ENCODE results near the gene NPTN. TPM values are rescaled to one million over a fixed set of nuclear protein-coding genes. Genes with fewer than 3 reads are reported as not detected.

The NPTN gene
- total RNA-seq, 4 donors from 2014 or later, result 84.3 to 118 (median 106) TPM

DNA sequence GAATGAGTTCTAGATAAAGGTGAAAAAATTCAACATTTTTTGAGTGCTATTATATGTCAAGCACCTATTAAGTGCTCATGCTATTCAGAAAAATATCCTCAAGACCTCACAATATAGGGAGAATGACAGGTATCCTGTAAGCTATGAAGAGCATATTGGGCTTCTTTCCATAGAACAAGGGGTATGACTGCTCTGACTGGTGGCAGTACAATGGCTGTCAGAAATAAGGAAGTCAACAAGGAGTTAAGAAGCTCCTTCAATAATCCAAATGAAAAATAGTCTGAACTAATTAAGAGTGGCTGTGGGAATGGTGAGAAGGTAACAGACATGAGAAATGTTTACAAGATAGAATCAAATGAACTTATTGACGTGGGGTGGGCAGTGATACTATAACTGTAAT is 24.7 kb downstream of the NPTN start:
- WGBS, 2 donors, result 77 to 83% methylated on average over 1 of the region's 1 CpG

GRCh38 chr15:73607843-73608242 is 25.3 kb downstream of the NPTN start:
- TF ChIP-seq, protein P1, sequence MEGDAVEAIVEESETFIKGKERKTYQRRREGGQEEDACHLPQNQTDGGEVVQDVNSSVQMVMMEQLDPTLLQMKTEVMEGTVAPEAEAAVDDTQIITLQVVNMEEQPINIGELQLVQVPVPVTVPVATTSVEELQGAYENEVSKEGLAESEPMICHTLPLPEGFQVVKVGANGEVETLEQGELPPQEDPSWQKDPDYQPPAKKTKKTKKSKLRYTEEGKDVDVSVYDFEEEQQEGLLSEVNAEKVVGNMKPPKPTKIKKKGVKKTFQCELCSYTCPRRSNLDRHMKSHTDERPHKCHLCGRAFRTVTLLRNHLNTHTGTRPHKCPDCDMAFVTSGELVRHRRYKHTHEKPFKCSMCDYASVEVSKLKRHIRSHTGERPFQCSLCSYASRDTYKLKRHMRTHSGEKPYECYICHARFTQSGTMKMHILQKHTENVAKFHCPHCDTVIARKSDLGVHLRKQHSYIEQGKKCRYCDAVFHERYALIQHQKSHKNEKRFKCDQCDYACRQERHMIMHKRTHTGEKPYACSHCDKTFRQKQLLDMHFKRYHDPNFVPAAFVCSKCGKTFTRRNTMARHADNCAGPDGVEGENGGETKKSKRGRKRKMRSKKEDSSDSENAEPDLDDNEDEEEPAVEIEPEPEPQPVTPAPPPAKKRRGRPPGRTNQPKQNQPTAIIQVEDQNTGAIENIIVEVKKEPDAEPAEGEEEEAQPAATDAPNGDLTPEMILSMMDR (IDR thresholded peaks at IDR 0.05), result no peak
- TF ChIP-seq POLR2A (IDR thresholded peaks at IDR 0.05) (no peak), EP300 (IDR thresholded peaks at IDR 0.05) (no peak)
- no peaks in the 10 kb centered on the region for H3K36me3 ChIP-seq
- no peak for DNase-seq (ENCODE audit: low spot score in 2 of 2)
- WGBS, 2 donors, result 65 to 85% methylated on average over 1 of the region's 1 CpG
- no peak overlapping the region for H3K4me3 ChIP-seq
- no peaks in the 10 kb centered on the region for H3K27me3 ChIP-seq
- H3K4me1 ChIP-seq, result peaks cover 0 to 72% (median 7%) of the 10 kb centered on the region in 4 donors
- no peak overlapping the region for H3K27ac ChIP-seq
- no peaks in the 10 kb centered on the region for H3K9me3 ChIP-seq

More for the DNA sequence above, 24.7 kb downstream of the NPTN start:
- DNase-seq (ENCODE audit: low spot score in 2 of 2), result no peak
- TF ChIP-seq POLR2A (IDR thresholded peaks at IDR 0.05), result no peak
- TF ChIP-seq, protein P1 (IDR thresholded peaks at IDR 0.05), result no peak
- no peak for TF ChIP-seq EP300 (IDR thresholded peaks at IDR 0.05)
- peaks cover 0 to 72% (median 2%) of the 10 kb centered on the region in 4 donors for H3K4me1 ChIP-seq
- no peak overlapping the region for H3K4me3 ChIP-seq
- H3K36me3 ChIP-seq, result no peaks in the 10 kb centered on the region
- no peak overlapping the region for H3K27ac ChIP-seq
- no peaks in the 10 kb centered on the region for H3K27me3 ChIP-seq
- H3K9me3 ChIP-seq, result no peaks in the 10 kb centered on the region

DNA sequence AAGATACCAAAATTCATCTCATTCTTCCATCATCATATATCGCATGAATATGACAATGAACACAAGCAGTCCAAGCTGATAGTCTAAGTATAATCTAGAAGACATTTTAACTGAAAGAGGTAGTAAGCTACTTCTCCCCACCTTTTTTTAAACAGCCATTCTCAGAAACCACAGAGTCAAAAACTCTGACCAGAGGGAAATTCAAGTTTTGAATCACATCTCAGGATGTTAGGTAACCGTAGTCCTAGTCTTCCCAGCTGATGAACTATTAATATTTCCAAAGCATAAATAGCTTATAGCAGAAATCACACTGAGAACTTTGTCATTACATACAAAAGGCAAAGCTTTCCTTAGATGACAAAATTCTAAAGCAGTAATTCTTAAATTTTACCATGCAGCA is 25.8 kb downstream of the NPTN start:
- no peak for DNase-seq (ENCODE audit: low spot score in 2 of 2)
- Histone ChIP-seq H3K9me3 (no peaks in the 10 kb centered on the region), H3K27ac (no peak overlapping the region), H3K4me1 (peaks cover 0 to 73% (median 9%) of the 10 kb centered on the region in 4 donors), H3K4me3 (no peak overlapping the region), H3K36me3 (no peaks in the 10 kb centered on the region), H3K27me3 (no peaks in the 10 kb centered on the region)
- no peak for TF ChIP-seq POLR2A (IDR thresholded peaks at IDR 0.05)
- TF ChIP-seq, protein P1 (IDR thresholded peaks at IDR 0.05), result no peak
- no peak for TF ChIP-seq EP300 (IDR thresholded peaks at IDR 0.05)
- WGBS, 2 donors, result 77 to 80% methylated on average over 2 of the region's 2 CpGs

GRCh38 chr15:73605759-73606436 is 27.3 kb downstream of the NPTN start:
- Histone ChIP-seq H3K4me3 (no peak overlapping the region), H3K27me3 (no peaks in the 10 kb centered on the region), H3K36me3 (no peaks in the 10 kb centered on the region), H3K9me3 (no peaks in the 10 kb centered on the region), H3K4me1 (peaks cover 0 to 76% (median 24%) of the 10 kb centered on the region in 4 donors), H3K27ac (no peak overlapping the region)
- no peak for DNase-seq (ENCODE audit: low spot score in 2 of 2)
- TF ChIP-seq POLR2A (IDR thresholded peaks at IDR 0.05) (no peak), EP300 (IDR thresholded peaks at IDR 0.05) (no peak)
- TF ChIP-seq, protein P1 (IDR thresholded peaks at IDR 0.05), result no peak
- 94 to 96% methylated on average over 5 of the region's 5 CpGs for WGBS, 2 donors

DNA sequence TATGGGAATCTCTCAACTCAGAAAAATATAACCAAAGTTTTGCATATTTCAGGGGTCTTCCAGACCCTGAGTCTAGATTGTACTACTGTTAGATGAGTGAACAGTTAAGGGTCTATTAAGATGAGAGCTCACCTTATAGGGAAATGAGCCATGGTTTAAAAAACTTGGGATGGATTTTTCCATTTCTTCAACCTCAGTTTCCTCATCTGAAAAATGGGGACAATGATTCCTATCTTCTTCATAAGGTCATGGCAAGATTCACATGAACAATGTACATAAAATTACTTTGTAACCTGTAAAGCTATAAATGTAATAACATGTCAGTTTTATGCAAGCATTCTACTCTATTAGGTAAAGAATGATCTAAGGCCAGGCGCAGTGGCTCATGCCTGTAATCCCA is 28.7 kb downstream of the NPTN start:
- Histone ChIP-seq H3K4me3 (no peak overlapping the region), H3K4me1 (peaks cover 0 to 78% (median 32%) of the 10 kb centered on the region in 4 donors), H3K27ac (no peak overlapping the region), H3K9me3 (no peaks in the 10 kb centered on the region), H3K27me3 (no peaks in the 10 kb centered on the region), H3K36me3 (no peaks in the 10 kb centered on the region)
- TF ChIP-seq POLR2A (IDR thresholded peaks at IDR 0.05) (no peak), EP300 (IDR thresholded peaks at IDR 0.05) (no peak)
- TF ChIP-seq, protein P1 (IDR thresholded peaks at IDR 0.05), result no peak
- DNase-seq (ENCODE audit: low spot score in 2 of 2), result no peak
- 95 to 100% methylated on average over 1 of the region's 1 CpG for WGBS, 2 donors
